Peyer's patch (tissue), 4 donors: Measurements from ENCODE around the gene ISOC2.

Experiments
- POLR2A ChIP-seq, 2 donors: fragments of 450-650 bp; IDR thresholded peaks; one replicate each; pipeline ENCODE4 v1.5.1; 2017; ENCODE audit warnings: antibody characterized with exemption in 2 of 2, mild to moderate bottlenecking in 2 of 2, moderate library complexity in 2 of 2
- TF ChIP-seq, protein P1 (sequence below), 6 experiments: fragments of 450-650 bp in 4 of 6; fragments of 200-600 bp in 2 of 6; sonication (generic) in 1 of 6; IDR thresholded peaks; one replicate each; pipeline ENCODE4 v1.5.1; 2017 to 2019; ENCODE audit warnings: antibody characterized with exemption in 6 of 6, mild to moderate bottlenecking in 3 of 6, moderate library complexity in 1 of 6

DNA sequence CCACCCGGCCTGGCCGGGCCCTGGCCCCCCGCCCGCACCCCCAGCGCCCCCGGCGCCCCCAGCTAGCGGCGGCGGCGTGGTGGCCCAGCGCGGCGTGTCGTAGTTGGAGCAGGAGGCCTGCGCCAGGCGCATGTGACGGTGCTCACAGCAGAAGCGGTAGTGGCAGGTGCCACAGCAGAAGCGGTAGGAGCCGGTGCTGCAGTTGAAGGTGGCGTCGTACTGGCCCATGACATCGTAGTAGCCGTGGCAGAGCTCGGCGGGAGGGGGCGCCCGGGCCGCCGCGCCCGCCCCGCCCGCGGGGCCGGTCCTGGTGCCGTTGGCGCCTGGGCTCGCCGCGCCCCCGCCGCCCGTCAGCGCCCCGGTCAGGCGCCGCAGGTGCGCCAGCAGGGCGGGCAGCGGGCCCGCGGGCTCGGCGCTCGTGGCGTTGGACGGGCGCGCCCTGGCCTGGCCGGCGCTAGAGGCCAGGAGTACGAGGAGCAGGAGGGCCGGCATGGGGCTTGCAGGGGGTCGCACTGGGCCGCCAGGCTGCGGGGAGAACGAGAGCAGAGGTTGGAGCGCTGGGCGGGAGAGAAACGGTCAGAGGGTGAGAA is 19.0 kb downstream of the ISOC2 start:
- TF ChIP-seq, protein P1, sequence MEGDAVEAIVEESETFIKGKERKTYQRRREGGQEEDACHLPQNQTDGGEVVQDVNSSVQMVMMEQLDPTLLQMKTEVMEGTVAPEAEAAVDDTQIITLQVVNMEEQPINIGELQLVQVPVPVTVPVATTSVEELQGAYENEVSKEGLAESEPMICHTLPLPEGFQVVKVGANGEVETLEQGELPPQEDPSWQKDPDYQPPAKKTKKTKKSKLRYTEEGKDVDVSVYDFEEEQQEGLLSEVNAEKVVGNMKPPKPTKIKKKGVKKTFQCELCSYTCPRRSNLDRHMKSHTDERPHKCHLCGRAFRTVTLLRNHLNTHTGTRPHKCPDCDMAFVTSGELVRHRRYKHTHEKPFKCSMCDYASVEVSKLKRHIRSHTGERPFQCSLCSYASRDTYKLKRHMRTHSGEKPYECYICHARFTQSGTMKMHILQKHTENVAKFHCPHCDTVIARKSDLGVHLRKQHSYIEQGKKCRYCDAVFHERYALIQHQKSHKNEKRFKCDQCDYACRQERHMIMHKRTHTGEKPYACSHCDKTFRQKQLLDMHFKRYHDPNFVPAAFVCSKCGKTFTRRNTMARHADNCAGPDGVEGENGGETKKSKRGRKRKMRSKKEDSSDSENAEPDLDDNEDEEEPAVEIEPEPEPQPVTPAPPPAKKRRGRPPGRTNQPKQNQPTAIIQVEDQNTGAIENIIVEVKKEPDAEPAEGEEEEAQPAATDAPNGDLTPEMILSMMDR (IDR thresholded peaks at IDR 0.05): no peak
- TF ChIP-seq POLR2A (IDR thresholded peaks at IDR 0.05): no peak
